Germinal center (tissue), 1 donor: Measurements from ENCODE around the gene HORMAD2.
"Not testable (repeated sequence)": the region's sequence is repeated elsewhere in the genome, so short reads cannot be mapped to it uniquely, and the experiment has no call there.

Source experiments
- DNase-seq: peaks from one replicate; pipeline ENCODE4 v3.0.0; 2012; ENCODE audit warnings: mixed read lengths, low spot score

HORMAD2 gene

GRCh38 chr22:30210235-30210909, 130.1 kb downstream of the HORMAD2 start:
- no peak for DNase-seq

DNA sequence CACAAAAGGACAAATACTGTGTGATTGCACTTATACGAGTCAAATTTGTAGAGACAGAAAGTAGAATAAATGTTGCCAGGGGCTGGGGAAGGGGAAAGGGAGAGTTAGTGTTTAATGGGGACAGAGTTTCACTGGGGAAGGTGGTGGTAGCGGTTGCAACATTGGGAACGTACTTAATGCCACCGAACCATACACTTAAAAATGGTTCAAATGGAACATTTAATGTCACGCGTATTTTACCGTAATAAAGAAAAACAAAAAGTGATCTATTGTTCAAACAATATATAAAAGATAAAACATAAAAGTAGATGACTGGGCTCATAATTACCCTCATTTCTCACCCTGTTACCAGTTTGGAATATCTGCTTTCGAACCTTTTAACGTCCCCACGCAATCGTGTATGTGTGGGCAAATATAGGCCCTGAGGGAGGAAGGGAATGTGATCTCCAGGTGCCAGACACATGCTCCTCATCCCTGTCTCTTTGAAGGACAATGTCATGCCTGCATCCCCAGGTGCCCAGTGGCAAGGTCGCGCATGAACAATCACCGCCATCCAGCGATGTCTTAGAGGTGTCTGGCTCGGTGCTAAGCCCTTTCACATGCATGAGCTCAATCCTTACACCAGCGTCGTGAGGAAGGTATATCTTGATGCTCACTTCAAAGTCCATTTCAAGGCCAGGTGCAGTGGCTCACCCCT, 131.0 kb downstream of the HORMAD2 start:
- DNase-seq, result no peak

DNA sequence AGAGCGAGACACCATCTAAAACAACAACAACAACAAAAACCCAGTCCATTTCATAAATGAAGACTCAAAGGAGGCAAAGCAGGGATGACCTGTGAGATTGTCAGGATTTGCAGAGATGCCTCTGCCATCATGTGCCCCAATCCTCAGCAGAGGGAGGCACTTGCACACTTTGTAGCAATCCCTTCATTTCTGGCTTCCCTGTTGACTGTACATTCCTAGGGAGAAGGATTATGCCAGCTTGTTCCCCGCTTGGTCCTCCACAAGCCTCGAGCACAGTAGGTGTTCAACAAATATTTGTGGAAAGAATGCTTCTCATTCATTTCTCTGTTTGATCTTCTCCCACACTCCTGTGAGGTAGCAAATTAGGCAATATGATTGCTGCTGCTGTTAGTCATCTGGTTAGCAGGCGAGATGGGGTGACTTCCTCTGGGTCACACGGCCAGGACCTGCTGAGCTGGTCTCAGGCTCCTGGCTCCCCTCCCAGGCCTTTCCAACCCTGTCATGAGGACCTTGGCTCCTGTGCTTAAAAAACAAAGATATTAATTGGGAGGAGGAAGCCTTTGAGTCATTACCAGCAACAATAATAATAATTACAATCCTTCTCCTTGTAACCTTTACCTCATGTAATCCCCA, 132.2 kb downstream of the HORMAD2 start:
- DNase-seq, result no peak

- no peak for DNase-seq
Observed at GRCh38 chr22:30212996-30213441, 132.8 kb downstream of the HORMAD2 start.

DNA sequence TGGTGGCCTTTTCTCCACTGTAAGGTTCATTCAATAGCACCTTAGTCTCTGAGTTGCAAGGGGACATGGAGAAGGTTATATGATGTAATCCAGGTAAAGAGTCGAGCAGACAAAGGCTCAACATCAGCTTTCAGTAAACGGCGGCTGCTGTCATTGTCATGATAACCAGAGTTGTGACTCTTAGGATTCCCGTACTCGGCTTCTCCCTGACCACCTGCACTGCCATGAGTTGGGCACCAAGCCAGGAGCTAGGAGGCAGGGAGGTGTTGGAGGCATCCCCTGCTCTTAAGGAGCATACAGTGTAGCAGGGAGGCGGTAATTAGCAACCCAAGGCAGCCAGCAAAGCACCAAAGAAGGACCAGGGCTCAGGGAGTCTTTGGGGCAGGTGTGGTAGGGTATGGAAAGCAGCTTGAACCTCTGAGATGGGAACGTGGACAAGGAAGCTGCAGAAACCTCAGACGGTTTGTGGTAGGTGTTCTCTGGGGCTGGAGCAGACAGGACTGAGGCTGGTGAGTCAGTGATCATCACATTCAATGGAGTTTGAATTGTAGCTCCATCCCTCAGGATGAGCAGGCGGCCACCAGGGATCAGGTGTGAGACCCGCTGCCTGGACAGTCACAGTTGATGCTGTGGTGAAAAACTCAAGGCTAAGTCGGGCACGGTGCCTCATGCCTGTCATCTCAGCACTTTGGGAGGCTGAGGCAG, 134.6 kb downstream of the HORMAD2 start:
- DNase-seq, result no peak

- DNase-seq, result not testable (repeated sequence)
Observed at GRCh38 chr22:30216272-30216671, 136.0 kb downstream of the HORMAD2 start.

DNA sequence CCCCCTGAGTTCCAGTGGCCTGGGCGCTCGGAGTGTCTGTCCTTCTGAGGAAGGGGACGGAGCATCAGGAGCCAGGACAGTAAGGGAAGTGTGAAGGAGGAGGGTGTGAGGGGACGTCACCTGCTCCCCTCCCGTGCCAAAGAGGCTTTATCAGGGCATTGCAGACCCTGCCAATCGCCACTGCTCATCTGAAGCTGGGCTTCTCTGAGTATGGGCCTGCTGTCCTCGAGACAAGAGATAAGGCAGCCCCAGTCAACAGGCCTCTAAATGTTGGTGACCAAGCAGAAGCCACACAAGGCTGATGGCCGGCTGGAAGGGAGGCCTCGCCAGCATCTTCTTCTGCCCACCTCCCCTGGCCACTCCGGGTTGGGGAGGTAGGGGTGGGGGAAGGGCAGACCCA, 136.4 kb downstream of the HORMAD2 start:
- DNase-seq, result no peak

- DNase-seq, result no peak
Observed at GRCh38 chr22:30217698-30218560, 137.7 kb downstream of the HORMAD2 start.

DNA sequence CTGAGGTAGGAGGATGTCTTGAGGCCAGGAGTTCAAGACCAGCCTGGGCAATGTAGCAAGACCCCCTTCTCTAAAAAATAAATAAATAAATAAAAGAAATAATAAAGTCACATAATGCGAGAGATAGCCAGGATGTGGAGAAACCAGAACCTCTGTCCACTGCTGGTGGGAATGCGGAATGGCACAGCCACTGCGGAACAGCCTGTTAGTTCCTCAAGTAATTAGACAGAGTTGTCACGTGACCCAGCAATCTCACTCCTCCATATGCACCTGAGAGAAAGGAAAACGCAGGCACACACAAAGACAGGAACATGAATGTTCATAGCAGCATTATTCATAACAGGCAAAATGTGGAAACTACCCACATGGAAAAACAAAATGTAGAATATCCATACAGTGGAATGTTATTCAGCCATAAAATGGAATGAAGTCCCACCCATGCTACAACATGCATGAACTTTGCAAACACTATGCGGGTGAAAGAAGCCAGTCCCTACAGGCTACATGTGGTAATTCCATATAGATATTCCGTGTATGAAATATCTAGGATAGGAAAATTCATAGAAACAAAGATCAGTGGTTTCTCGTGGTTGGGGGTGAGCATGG, 138.9 kb downstream of the HORMAD2 start:
- DNase-seq, result no peak

GRCh38 chr22:30219668-30220278, 139.5 kb downstream of the HORMAD2 start:
- DNase-seq, result no peak

DNA sequence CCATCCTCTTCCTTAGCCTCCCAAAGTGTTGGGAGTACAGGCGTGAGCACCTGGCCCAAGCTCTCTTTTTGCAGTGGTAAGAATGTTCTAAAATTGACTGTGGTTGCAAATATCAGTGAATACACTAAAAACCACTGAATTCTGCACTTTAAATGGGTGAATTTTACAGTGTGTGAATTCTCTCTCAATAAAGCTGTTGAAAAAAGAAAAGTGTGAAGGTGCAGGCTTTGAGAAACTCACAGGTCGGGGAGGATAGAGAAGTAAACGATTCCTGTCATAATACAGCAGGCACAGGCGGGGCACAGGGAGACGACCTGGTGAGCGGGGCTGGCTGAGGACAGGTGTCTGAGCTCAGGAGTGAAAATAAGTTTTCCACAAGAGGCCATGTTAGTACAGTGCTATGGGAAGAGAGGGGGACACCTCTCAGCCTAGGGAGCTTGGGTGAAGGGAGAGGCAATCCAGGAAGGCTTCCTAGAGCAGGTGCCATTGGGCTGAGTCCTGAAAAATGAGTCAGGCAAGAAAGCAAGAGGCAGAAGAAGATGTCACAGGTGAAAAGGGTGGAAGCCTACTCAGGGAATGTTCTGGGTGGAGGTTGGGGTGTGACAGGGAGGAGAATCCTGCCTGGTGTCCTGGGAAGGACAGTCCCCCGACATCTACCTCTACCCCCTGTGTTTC, 140.2 kb downstream of the HORMAD2 start:
- no peak for DNase-seq

DNA sequence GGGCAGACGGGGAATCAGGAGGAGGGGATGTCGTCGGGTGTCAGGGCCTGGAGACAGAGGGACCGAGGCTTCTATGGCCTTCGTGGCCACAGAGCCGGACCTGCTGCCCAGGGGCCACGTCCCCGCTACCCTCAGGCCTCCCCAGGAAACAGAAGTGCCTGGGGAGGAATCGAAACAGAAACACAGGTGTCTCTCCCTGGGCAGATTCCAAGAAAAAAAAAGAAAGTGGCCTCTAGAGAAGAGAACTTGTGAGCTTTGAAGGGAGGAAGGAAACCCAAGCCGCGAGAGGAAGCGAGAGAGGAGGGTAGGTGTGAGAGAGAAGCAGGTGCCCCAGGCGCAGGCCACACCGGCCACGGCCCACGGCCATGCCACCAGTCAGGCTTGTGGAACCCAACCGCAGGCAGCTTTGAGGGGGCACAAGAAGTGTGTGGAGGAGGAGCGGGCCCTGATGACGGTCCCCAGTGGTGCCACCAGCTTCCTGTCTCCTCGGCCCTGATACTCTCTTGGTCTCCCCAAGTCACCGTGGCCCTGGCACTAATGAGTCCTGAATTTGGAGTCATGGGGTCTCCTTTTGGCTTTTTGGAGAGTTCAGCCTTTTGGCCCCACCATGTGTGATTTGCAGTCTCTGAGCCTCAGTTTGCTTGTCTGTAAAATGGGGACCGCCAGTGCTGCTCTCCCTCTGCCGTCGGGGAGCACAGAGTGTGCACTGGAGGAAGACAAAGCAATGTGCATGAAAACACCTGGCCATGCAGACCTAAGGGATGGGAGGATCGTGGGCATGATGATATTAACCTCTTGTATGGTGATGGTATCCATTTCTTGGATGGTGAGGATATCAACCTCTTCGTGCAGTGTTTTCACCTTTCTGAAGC, 141.1 kb downstream of the HORMAD2 start:
- no peak for DNase-seq

- DNase-seq, result no peak
Observed at GRCh38 chr22:30222321-30222720, 142.1 kb downstream of the HORMAD2 start.

DNA sequence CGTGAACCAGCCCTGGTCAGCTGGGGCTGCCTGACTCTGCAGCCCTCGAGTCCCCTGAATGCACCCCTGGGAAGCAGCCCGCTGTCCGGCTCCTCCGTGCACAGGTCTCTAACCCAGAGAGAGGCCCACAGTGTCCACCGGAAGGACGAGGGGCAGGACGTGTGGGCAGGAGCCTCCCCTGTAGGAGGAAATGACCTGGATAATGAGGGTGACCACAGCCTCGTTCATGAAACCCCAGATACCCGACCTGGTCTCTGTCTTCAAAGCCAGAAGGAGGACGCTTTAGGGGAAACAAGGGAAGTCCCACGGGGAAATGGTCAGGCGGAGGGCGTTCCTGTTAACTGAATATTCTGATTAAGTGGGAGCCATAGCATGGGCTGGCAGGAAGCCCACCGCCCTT, 143.0 kb downstream of the HORMAD2 start:
- no peak for DNase-seq

- no peak for DNase-seq
Observed at GRCh38 chr22:30224161-30224857, 144.0 kb downstream of the HORMAD2 start.

- DNase-seq, result no peak
Observed at GRCh38 chr22:30225220-30225927, 145.1 kb downstream of the HORMAD2 start.

DNA sequence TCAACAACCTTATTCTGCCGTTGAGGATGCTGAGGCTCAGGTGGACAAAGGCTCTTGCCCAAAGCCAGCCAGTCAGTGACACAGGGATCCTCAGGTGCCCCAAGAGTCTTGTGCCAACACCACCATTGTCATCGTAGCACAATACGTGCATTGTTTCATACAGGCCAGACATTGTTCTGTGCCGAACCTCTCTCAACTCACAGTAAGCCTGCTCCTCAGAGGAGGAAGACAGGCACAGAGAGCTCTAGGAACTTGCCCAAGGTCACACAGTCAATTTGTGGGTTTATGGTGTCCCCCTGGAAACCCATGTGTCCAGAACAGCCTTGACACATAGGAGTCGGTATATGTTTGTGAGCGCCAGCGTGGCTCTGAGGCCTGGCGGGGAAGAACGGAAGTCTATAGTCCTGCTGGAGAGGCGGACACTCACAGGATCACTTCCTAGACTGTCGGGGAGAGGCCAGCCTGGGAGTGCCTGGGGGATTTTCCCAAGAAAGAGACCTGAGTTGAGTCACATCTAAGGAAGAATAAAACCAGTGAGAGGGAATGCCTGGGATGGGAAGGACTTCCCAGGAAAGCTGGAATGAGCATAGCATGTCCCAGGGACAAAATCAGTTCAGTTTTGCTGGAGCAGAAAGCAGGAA, 146.0 kb downstream of the HORMAD2 start:
- no peak for DNase-seq
